ENCODE results near the gene SDK2. TPM values are rescaled to one million over a fixed set of nuclear protein-coding genes. Genes with fewer than 3 reads are reported as not detected.

SDK2 gene
- total and polyA plus RNA-seq, 2 experiments from 2014 or later: 0.74 to 5.1 TPM

- H3K4me1 ChIP-seq (ENCODE audit: insufficient read depth): no peaks in the 10 kb centered on the region
- Mint-ChIP-seq H3K36me3 (ENCODE audit: low read depth) (0 out of 3 replicates have a peak, but pooled peaks cover 3% of the 10 kb centered on the region), H3K4me3 (no peak overlapping the region), H3K9me3 (peaks cover 3% of the 10 kb centered on the region; the same call in 2 of the 3 replicates), H3K4me1 (no peaks in the 10 kb centered on the region), H3K27ac (no peak overlapping the region), H3K27me3 (ENCODE audit: insufficient read depth, low read depth, poor library complexity) (peaks cover 3% of the 10 kb centered on the region)
- no peaks in the 10 kb centered on the region for H4K20me1 ChIP-seq (replicated peaks; ENCODE audit: insufficient read depth)
- H3K4me2 ChIP-seq: no peak overlapping the region
- ATAC-seq (no peak), DNase-seq (ENCODE audit: low spot score) (no peak)
- no peak for TF ChIP-seq ZNF114 (CRISPR knock-in tag; IDR thresholded peaks at IDR 0.05)
- TF ChIP-seq NANOG (IDR thresholded peaks at IDR 0.05; ENCODE audit: borderline replicate concordance): no peak
- no peak for TF ChIP-seq CREB1 (CRISPR knock-in tag; IDR thresholded peaks at IDR 0.05; ENCODE audit: low read depth)
- TF ChIP-seq REST (IDR thresholded peaks at IDR 0.05; ENCODE audit: unreplicated experiment): no peak
- TF ChIP-seq STAT1 (IDR thresholded peaks at IDR 0.05; ENCODE audit: unreplicated experiment): no peak
- TF ChIP-seq CTCF (conservative IDR thresholded peaks at IDR 0.05; ENCODE audit: low read depth in 2 of 2): no peak
- no peak for TF ChIP-seq POLR2AphosphoS5 (IDR thresholded peaks at IDR 0.05; ENCODE audit: low read depth)
- no peak for TF ChIP-seq ZNF331 (CRISPR knock-in tag; IDR thresholded peaks at IDR 0.05; ENCODE audit: low read depth)
- no peak for TF ChIP-seq EZH2phosphoT487 (IDR thresholded peaks at IDR 0.05; ENCODE audit: unreplicated experiment)
- TF ChIP-seq JUNB (IDR thresholded peaks at IDR 0.05; ENCODE audit: unreplicated experiment): no peak
- TF ChIP-seq ZNF462 (CRISPR knock-in tag; IDR thresholded peaks at IDR 0.05): no peak
- no peak for TF ChIP-seq EZH2 (IDR thresholded peaks at IDR 0.05; ENCODE audit: low read depth, unreplicated experiment)
- no peak for TF ChIP-seq ETS1 (IDR thresholded peaks at IDR 0.05)
- H3F3A ChIP-seq (replicated peaks; ENCODE audit: low read depth): no peaks in the 10 kb centered on the region
- no peaks in the 10 kb centered on the region for H3K79me2 ChIP-seq (replicated peaks; ENCODE audit: insufficient read depth)
- H3K36me3 ChIP-seq (ENCODE audit: insufficient read depth): no peaks in the 10 kb centered on the region
- H2AFZ ChIP-seq: no peak overlapping the region
- H3K27me3 ChIP-seq (ENCODE audit: insufficient read depth): no peaks in the 10 kb centered on the region
- H3K27ac ChIP-seq (ENCODE audit: low read depth): no peak overlapping the region
- H3K9me2 ChIP-seq (ENCODE audit: insufficient read depth): no peaks in the 10 kb centered on the region
- no peak overlapping the region for H3K4me3 ChIP-seq
Observed at GRCh38 chr17:73439597-73439996, 204.6 kb downstream of the SDK2 start.
